GM12878 (cell line): ENCODE measurements around the gene KLHL36. TPM values are rescaled to one million over a fixed set of nuclear protein-coding genes. Genes with fewer than 3 reads are reported as not detected.

Experiments used
- ATAC-seq: fragments of 200-7000 bp; cut with Tn5 transposase; 3 replicates; pipeline ENCODE4 v1.9.1; 2020; ENCODE audit warnings: mild to moderate bottlenecking, moderate library complexity
- BruUV-seq: library from RNA; stranded (reverse); fragments of 400-500 nt; replicated peaks from 2 replicates; lab custom pipeline; 2021; lab: Mats Ljungman, UMichigan
- CTCF ChIA-PET: fragments of 300-600 bp; sonication (Branson Sonifier 250); formaldehyde crosslinking; extraction: SDS; loops from one replicate; lab custom pipeline; 2021; ENCODE audit warnings: inconsistent platforms; lab: Yijun Ruan, JAX
- POLR2A ChIA-PET: fragments of 350-600 bp; formaldehyde crosslinking; extraction: SDS; loops from one replicate; lab custom pipeline; 2021; ENCODE audit warnings: inconsistent platforms; lab: Charles Lee
- RAD21 ChIA-PET: fragments of 300-600 bp; sonication (Branson Sonifier 250); formaldehyde crosslinking; loops from one replicate; lab custom pipeline; 2023; ENCODE audit warnings: antibody characterized with exemption; ENCODE audit not compliant: unreplicated experiment; lab: Charles Lee
- SMC1A ChIA-PET: fragments of 300-600 bp; sonication (Branson Sonifier 250); formaldehyde crosslinking; loops from one replicate; lab custom pipeline; 2023; ENCODE audit not compliant: unreplicated experiment, uncharacterized antibody; lab: Charles Lee
- DNase-seq: peaks from one replicate; pipeline ENCODE4 v3.0.0-alpha.2; 2011; ENCODE audit warnings: low read depth, low spot score
- FAIRE-seq: peaks from 3 replicates; lab custom pipeline; 2011; peaks lifted over from hg19 to GRCh38; lab: Jason Lieb, UNC
- H2AFZ ChIP-seq: 2 replicates; pipeline ENCODE4 v1.6.0; 2011; ENCODE audit warnings: low read depth, low read length, control low read depth; ENCODE audit not compliant: control insufficient read depth
- H3K27ac ChIP-seq: 2 replicates; pipeline ENCODE4 v1.5.1; 2011; ENCODE audit warnings: control low read depth; ENCODE audit not compliant: control insufficient read depth, insufficient read depth
- H3K27me3 ChIP-seq, 2 experiments: replicated peaks in 1 of 2; 2 replicates each; pipeline versions ENCODE4 v1.6.0 to v1.6.1; 2011; ENCODE audit warnings: low read length in 1 of 2; ENCODE audit not compliant: control insufficient read depth in 2 of 2, insufficient read depth in 2 of 2
- H3K36me3 ChIP-seq, 2 experiments: 2 replicates each; pipeline ENCODE4 v1.5.1; 2011; ENCODE audit warnings: low read length in 1 of 2; ENCODE audit not compliant: control insufficient read depth in 2 of 2, insufficient read depth in 2 of 2
- H3K4me1 ChIP-seq: 2 replicates; pipeline ENCODE4 v1.6.1; 2011; ENCODE audit warnings: mild to moderate bottlenecking, low read length, moderate library complexity, mixed read lengths; ENCODE audit not compliant: control insufficient read depth, insufficient read depth
- H3K4me2 ChIP-seq: 2 replicates; pipeline ENCODE4 v1.6.0; 2011; ENCODE audit warnings: control low read depth; ENCODE audit not compliant: control insufficient read depth, insufficient read depth
- H3K4me3 ChIP-seq: fragments of 200-600 bp; sonication (generic); 2 replicates; pipeline ENCODE4 v1.5.1; 2016
- H3K79me2 ChIP-seq: 2 replicates; pipeline ENCODE4 v1.6.0; 2011; ENCODE audit warnings: low read length; ENCODE audit not compliant: control insufficient read depth, insufficient read depth
- H3K9ac ChIP-seq: 2 replicates; pipeline ENCODE4 v1.8.0; 2011; ENCODE audit warnings: low read length, control low read depth, mixed read lengths; ENCODE audit not compliant: control insufficient read depth, insufficient read depth
- H3K9me3 ChIP-seq: replicated peaks from 3 replicates; pipeline ENCODE4 v1.5.1; 2011; ENCODE audit warnings: mild to moderate bottlenecking, low read length; ENCODE audit not compliant: control insufficient read depth, insufficient read depth
- H4K20me1 ChIP-seq: 2 replicates; pipeline ENCODE4 v1.6.0; 2011; ENCODE audit not compliant: control insufficient read depth, insufficient read depth
- CREB1 ChIP-seq: IDR thresholded peaks from 2 replicates; pipeline ENCODE4 v1.6.1; 2012; ENCODE audit warnings: low read depth, mild to moderate bottlenecking, inconsistent platforms
- E2F8 ChIP-seq: fragments of 450-650 bp; IDR thresholded peaks from 2 replicates; pipeline ENCODE4 v1.6.1; 2018; ENCODE audit warnings: mild to moderate bottlenecking, low read depth, moderate library complexity; ENCODE audit not compliant: partially characterized antibody
- EP300 ChIP-seq, 2 experiments: fragments of 150-350 bp in 1 of 2; IDR thresholded peaks; 2 replicates each; pipeline ENCODE4 v1.6.1; 2011 to 2012; ENCODE audit warnings: low read depth in 2 of 2, low read length in 2 of 2, borderline replicate concordance in 1 of 2, improper control_type of control experiment in 1 of 2, inconsistent platforms in 1 of 2; ENCODE audit not compliant: control insufficient read depth in 1 of 2
- GATAD2B ChIP-seq: fragments of 450-650 bp; conservative IDR thresholded peaks from 2 replicates; pipeline ENCODE4 v1.6.1; 2017; ENCODE audit warnings: low read depth, mild to moderate bottlenecking, moderate library complexity
- MEF2A ChIP-seq: IDR thresholded peaks from 2 replicates; pipeline ENCODE4 v1.6.1; 2011; ENCODE audit warnings: low read depth, mild to moderate bottlenecking, low read length, moderate library complexity; ENCODE audit not compliant: insufficient read depth
- SMC3 ChIP-seq: IDR thresholded peaks from 2 replicates; pipeline ENCODE4 v1.6.1; 2011; ENCODE audit warnings: low read length, improper control_type of control experiment, borderline replicate concordance
- SP1 ChIP-seq: IDR thresholded peaks from one replicate; pipeline ENCODE4 v1.6.1; 2011; ENCODE audit warnings: low read depth, low read length
- TCF3 ChIP-seq: IDR thresholded peaks from 2 replicates; pipeline ENCODE4 v1.6.1; 2012; ENCODE audit warnings: low read depth, mild to moderate bottlenecking, low read length, borderline replicate concordance; ENCODE audit not compliant: insufficient read depth
- YBX1 ChIP-seq: fragments of 450-650 bp; IDR thresholded peaks from 2 replicates; pipeline ENCODE4 v1.6.1; 2016; ENCODE audit warnings: antibody characterized with exemption
- ZBTB11 ChIP-seq: fragments of 450-650 bp; formaldehyde crosslinking; IDR thresholded peaks from 2 replicates; pipeline ENCODE4 v1.5.0; 2022; ENCODE audit warnings: mild to moderate bottlenecking, missing genetic modification characterization
- ZBTB33 ChIP-seq: fragments of 450-650 bp; IDR thresholded peaks from 2 replicates; pipeline ENCODE4 v1.6.1; 2017; ENCODE audit warnings: mild to moderate bottlenecking
- ZSCAN29 ChIP-seq: fragments of 450-650 bp; IDR thresholded peaks from 2 replicates; pipeline ENCODE4 v1.6.1; 2017; ENCODE audit warnings: mild to moderate bottlenecking, moderate library complexity
- WGBS: methylation state at CpG from one replicate; pipeline ENCODE4 v1.1.6; 2016; ENCODE audit warnings: low lambda C conversion rate; ENCODE audit not compliant: insufficient replicate concordance, insufficient coverage; ENCODE audit errors: missing lambda C conversion rate; 5-methylcytosine and 5-hydroxymethylcytosine counted together
- in situ Hi-C: fragments of 300-500 bp; cut with MboI; formaldehyde crosslinking; loops from 9 replicates; pipeline ENCODE4 v1.14.3; 2018; ENCODE audit warnings: mixed read lengths
- intact Hi-C: fragments of 100-400 bp; cut with micrococcal nuclease; formaldehyde crosslinking; loops from one replicate; pipeline ENCODE4 v1.14.2; 2022; ENCODE audit not compliant: unreplicated experiment
- polyA plus RNA-seq, 11 experiments: library from polyadenylated mRNA; depleted of rRNA in 4 of 11; unstranded in 6 of 11; stranded (reverse) in 5 of 11; fragments of >200 nt; fragmentation: Nextera tagmentation in 4 of 11; fragmentation: Illumina TruSeq in 1 of 11; extraction: Ambion mirVana in 4 of 11; extraction: Trizol in 1 of 11; gene quantifications; 1 replicate in 1 of 11; 2 replicates in 10 of 11; pipeline versions ENCODE4 v1.2.1 to v1.2.3, GENCODE V29; 2011 to 2016; ENCODE audit warnings: inconsistent platforms in 2 of 11, missing spikeins in 2 of 11, low read depth in 1 of 11
- total RNA-seq, 4 experiments: library from RNA; depleted of rRNA in 3 of 4; stranded (reverse); fragments of >200 nt in 3 of 4; fragmentation: Illumina TruSeq in 1 of 4; extraction: Trizol in 1 of 4; gene quantifications; 2 replicates each; pipeline versions ENCODE4 v1.2.1 to v1.2.3, GENCODE V29; 2013 to 2021

Gene KLHL36
- total and polyA plus RNA-seq, 10 of the 15 experiments (the other 5 are each of a cell fraction or from before 2014, with no cell fraction given), result 2.6 to 45.3 (median 16.8) TPM

GRCh38 chr16:84629580-84629979 lies 18.7 kb upstream of the KLHL36 start (continued):
- no peak for TF ChIP-seq E2F8
- no peak for TF ChIP-seq SMC3
- TF ChIP-seq GATAD2B, result no peak
- TF ChIP-seq CREB1, result no peak

GRCh38 chr16:84630009-84630408 lies 18.3 kb upstream of the KLHL36 start:
- no peak overlapping the region for H3K4me3 ChIP-seq
- ChIA-PET POLR2A (no interaction called here), SMC1A (interaction anchor here (0.7 to 3.9 kb wide), 4 partner anchors 9 to 341 kb away, joined by 3 to 21 read pairs (median 4); no protein-coding TSS in a partner anchor), RAD21 (no interaction called here), CTCF (interaction anchor here (1.0 to 3.3 kb wide), 6 partner anchors 14 to 124 kb away, joined by 3 to 26 read pairs (median 7); no protein-coding TSS in a partner anchor)
- intact Hi-C loops (no loop called here), in situ Hi-C loops (loop anchor here (25.0 kb wide), 1 partner anchor 332 kb away; no protein-coding TSS in a partner anchor)
- H3K36me3 ChIP-seq, result no peaks in the 10 kb centered on the region
- H3K79me2 ChIP-seq, result no peaks in the 10 kb centered on the region
- no peaks in the 10 kb centered on the region for H3K9me3 ChIP-seq
- FAIRE-seq, result no peak
- H3K27ac ChIP-seq, result no peak overlapping the region
- no peaks in the 10 kb centered on the region for H4K20me1 ChIP-seq
- no peak overlapping the region for H3K9ac ChIP-seq
- H3K27me3 ChIP-seq, result no peaks in the 10 kb centered on the region
- ATAC-seq, result no peak
- no peak overlapping the region for H2AFZ ChIP-seq
- DNase-seq, result no peak
- H3K4me2 ChIP-seq, result no peak overlapping the region
- WGBS, result 96% methylated on average over 4 of the region's 5 CpGs
- peaks cover 29% of the 10 kb centered on the region for H3K4me1 ChIP-seq
- no TSS peak for BruUV-seq
- TF ChIP-seq SP1 (no peak), CREB1 (no peak), ZBTB11 (CRISPR knock-in tag) (no peak), EP300 (IDR thresholded peaks at IDR 0.05; ENCODE audit: borderline replicate concordance in 1 of 2, control insufficient read depth in 1 of 2, low read depth in 2 of 2, low read length in 2 of 2) (no peak), MEF2A (no peak), ZSCAN29 (no peak), TCF3 (no peak), YBX1 (no peak), ZBTB33 (no peak)
